Liver (tissue), 9 donors: ENCODE results near the gene TMEM94. TPM values are rescaled to one million over a fixed set of nuclear protein-coding genes. Genes with fewer than 3 reads are reported as not detected.

Experiments
- DNase-seq: peaks from one replicate; pipeline ENCODE4 v3.0.0-alpha.2; 2017; ENCODE audit warnings: low spot score
- H3K27ac ChIP-seq, 2 donors: one replicate each; pipeline ENCODE4 v1.7.0; 2013; ENCODE audit warnings: inconsistent platforms in 2 of 2, low read length in 2 of 2, control low read depth in 1 of 2, low read depth in 1 of 2, mild to moderate bottlenecking in 1 of 2
- H3K27me3 ChIP-seq, 4 donors: one replicate each; pipeline versions ENCODE4 v1.6.1 to v1.7.0; 2013; ENCODE audit warnings: low read length in 3 of 4, inconsistent platforms in 1 of 4, mild to moderate bottlenecking in 1 of 4, moderate library complexity in 1 of 4; ENCODE audit not compliant: control insufficient read depth in 4 of 4, insufficient read depth in 4 of 4
- H3K36me3 ChIP-seq, 4 donors: one replicate each; pipeline versions ENCODE4 v1.6.1 to v1.7.0; 2013; ENCODE audit warnings: low read length in 3 of 4, mild to moderate bottlenecking in 3 of 4, low read depth in 1 of 4, moderate library complexity in 1 of 4; ENCODE audit not compliant: control insufficient read depth in 4 of 4, insufficient read depth in 3 of 4
- H3K4me1 ChIP-seq, 4 donors: one replicate each; pipeline versions ENCODE4 v1.6.1 to v1.7.0; 2013; ENCODE audit warnings: low read length in 3 of 4, mild to moderate bottlenecking in 3 of 4, moderate library complexity in 1 of 4; ENCODE audit not compliant: control insufficient read depth in 4 of 4, insufficient read depth in 4 of 4
- H3K4me3 ChIP-seq, 3 donors: one replicate each; pipeline versions ENCODE4 v1.6.1 to v1.7.0; 2013; ENCODE audit warnings: low read length in 3 of 3, control low read depth in 1 of 3, low read depth in 1 of 3, mild to moderate bottlenecking in 1 of 3
- H3K9ac ChIP-seq, 2 donors: one replicate each; pipeline ENCODE4 v1.7.0; 2013; ENCODE audit warnings: low read length in 2 of 2, mild to moderate bottlenecking in 2 of 2, moderate library complexity in 2 of 2, control low read depth in 1 of 2, low read depth in 1 of 2
- H3K9me3 ChIP-seq, 4 donors: one replicate each; pipeline versions ENCODE4 v1.6.1 to v1.7.0; 2013; ENCODE audit warnings: low read length in 3 of 4; ENCODE audit not compliant: control insufficient read depth in 4 of 4
- ATF3 ChIP-seq: IDR thresholded peaks from 2 replicates; pipeline ENCODE4 v1.6.1; 2016; ENCODE audit warnings: antibody characterized with exemption
- CTCF ChIP-seq: fragments of 150-350 bp; IDR thresholded peaks from 2 replicates; pipeline ENCODE4 v1.5.1; 2017; ENCODE audit warnings: improper control_type of control experiment, low read depth, low read length; ENCODE audit not compliant: missing input control
- EGR1 ChIP-seq, 2 donors: IDR thresholded peaks; 2 replicates each; pipeline ENCODE4 v1.6.1; 2016 to 2018; ENCODE audit warnings: antibody characterized with exemption in 2 of 2, low read depth in 2 of 2
- FOXA1 ChIP-seq: IDR thresholded peaks from 2 replicates; pipeline ENCODE4 v1.6.1; 2016; ENCODE audit warnings: antibody characterized with exemption
- FOXA2 ChIP-seq: IDR thresholded peaks from 2 replicates; pipeline ENCODE4 v1.6.1; 2016; ENCODE audit warnings: antibody characterized with exemption
- GABPA ChIP-seq, 2 donors: IDR thresholded peaks in 1 of 2; conservative IDR thresholded peaks in 1 of 2; 2 replicates each; pipeline ENCODE4 v1.6.1; 2016; ENCODE audit warnings: antibody characterized with exemption in 2 of 2, mild to moderate bottlenecking in 1 of 2, moderate library complexity in 1 of 2
- HNF4A ChIP-seq, 2 donors: conservative IDR thresholded peaks; 2 replicates each; pipeline ENCODE4 v1.6.1; 2016; ENCODE audit warnings: antibody characterized with exemption in 2 of 2, mild to moderate bottlenecking in 2 of 2
- HNF4G ChIP-seq: IDR thresholded peaks from 2 replicates; pipeline ENCODE4 v1.6.1; 2016; ENCODE audit warnings: antibody characterized with exemption
- JUND ChIP-seq, 2 donors: IDR thresholded peaks; 2 replicates each; pipeline ENCODE4 v1.6.1; 2016; ENCODE audit warnings: antibody characterized with exemption in 2 of 2
- NR2F2 ChIP-seq: IDR thresholded peaks from 2 replicates; pipeline ENCODE4 v1.6.1; 2016; ENCODE audit warnings: antibody characterized with exemption
- RAD21 ChIP-seq, 2 donors: IDR thresholded peaks; 2 replicates each; pipeline ENCODE4 v1.6.1; 2016; ENCODE audit warnings: antibody characterized with exemption in 2 of 2, mild to moderate bottlenecking in 2 of 2
- REST ChIP-seq: IDR thresholded peaks from 2 replicates; pipeline ENCODE4 v1.6.1; 2016; ENCODE audit warnings: antibody characterized with exemption, mild to moderate bottlenecking
- RXRA ChIP-seq, 2 donors: IDR thresholded peaks; 2 replicates each; pipeline ENCODE4 v1.6.1; 2017 to 2018; ENCODE audit warnings: antibody characterized with exemption in 2 of 2, mild to moderate bottlenecking in 1 of 2
- SP1 ChIP-seq: IDR thresholded peaks from 2 replicates; pipeline ENCODE4 v1.6.1; 2018; ENCODE audit warnings: antibody characterized with exemption, mild to moderate bottlenecking
- TAF1 ChIP-seq: conservative IDR thresholded peaks from 2 replicates; pipeline ENCODE4 v1.6.1; 2016; ENCODE audit warnings: antibody characterized with exemption, mild to moderate bottlenecking
- YY1 ChIP-seq: IDR thresholded peaks from 2 replicates; pipeline ENCODE4 v1.6.1; 2016; ENCODE audit warnings: antibody characterized with exemption, mild to moderate bottlenecking
- ZBTB33 ChIP-seq: IDR thresholded peaks from 2 replicates; pipeline ENCODE4 v1.6.1; 2016; ENCODE audit warnings: antibody characterized with exemption
- WGBS: extraction: QIAGEN DNeasy Blood & Tissue Kit; methylation state at CpG from one replicate; pipeline ENCODE4 v1.1.7; 2013; 5-methylcytosine and 5-hydroxymethylcytosine counted together
- polyA plus RNA-seq, 2 donors: library from polyadenylated mRNA; stranded (reverse) in 1 of 2; unstranded in 1 of 2; fragments of 200-250 nt in 1 of 2; fragments of >200 nt in 1 of 2; fragmentation: Nextera tagmentation in 1 of 2; extraction: Ambion mirVana in 1 of 2; gene quantifications; one replicate each; pipeline versions ENCODE4 v1.2.1 to v1.2.3, GENCODE V29; 2013 to 2015
- total RNA-seq, 2 donors: library from RNA; depleted of rRNA; stranded (reverse); fragments of >200 nt; gene quantifications; one replicate each; pipeline ENCODE4 v1.2.3, GENCODE V29; 2014
- donor health status: healthy.
- donor health status: healthy.
- donor health status: healthy.
- donor health status: healthy.
- donor health status: healthy.

The TMEM94 gene
- total and polyA plus RNA-seq, 4 donors = 15.6 to 31.0 (median 20.1) TPM

- H3K27ac ChIP-seq = no peak overlapping the region
- 73% methylated on average over 5 of the region's 5 CpGs for WGBS
- H3K9me3 ChIP-seq = no peaks in the 10 kb centered on the region
- no peak for DNase-seq
- no peak overlapping the region for H3K9ac ChIP-seq
- H3K4me3 ChIP-seq = no peak overlapping the region
- TF ChIP-seq HNF4G (no peak), HNF4A (conservative IDR thresholded peaks at IDR 0.05) (no peak), GABPA (IDR thresholded peaks at IDR 0.05 in 1 of 2, conservative IDR thresholded peaks at IDR 0.05 in 1 of 2) (no peak), REST (no peak), ZBTB33 (no peak), EGR1 (IDR thresholded peaks at IDR 0.05; ENCODE audit: low read depth in 2 of 2) (no peak)
- no peaks in the 10 kb centered on the region for H3K36me3 ChIP-seq
- H3K4me1 ChIP-seq = no peaks in the 10 kb centered on the region
- H3K27me3 ChIP-seq = no peaks in the 10 kb centered on the region
Observed at GRCh38 chr17:75418531-75418930, 37.9 kb upstream of the TMEM94 start.

GRCh38 chr17:75428543-75429469 lies 27.6 kb upstream of the TMEM94 start:
- no peaks in the 10 kb centered on the region for H3K27me3 ChIP-seq
- H3K9ac ChIP-seq = no peak overlapping the region
- no peak for DNase-seq
- no peak overlapping the region for H3K4me3 ChIP-seq
- peaks cover 0 to 1% (median 0%) of the 10 kb centered on the region in 4 donors for H3K4me1 ChIP-seq
- WGBS = 79% methylated on average over 17 of the region's 17 CpGs
- H3K27ac ChIP-seq = no peak overlapping the region
- no peaks in the 10 kb centered on the region for H3K9me3 ChIP-seq
- no peaks in the 10 kb centered on the region for H3K36me3 ChIP-seq
- TF ChIP-seq TAF1 = no peak
- TF ChIP-seq FOXA2 = no peak
- TF ChIP-seq SP1 = no peak
- no peak for TF ChIP-seq HNF4G
- no peak for TF ChIP-seq RXRA (IDR thresholded peaks at IDR 0.05)
- no peak for TF ChIP-seq RAD21 (IDR thresholded peaks at IDR 0.05)
- no peak for TF ChIP-seq YY1
- no peak for TF ChIP-seq ZBTB33
- no peak for TF ChIP-seq NR2F2
- TF ChIP-seq HNF4A (conservative IDR thresholded peaks at IDR 0.05) = no peak
- TF ChIP-seq JUND (IDR thresholded peaks at IDR 0.05) = no peak
- TF ChIP-seq REST = no peak
- no peak for TF ChIP-seq ATF3
- TF ChIP-seq CTCF = no peak
- no peak for TF ChIP-seq GABPA (IDR thresholded peaks at IDR 0.05 in 1 of 2, conservative IDR thresholded peaks at IDR 0.05 in 1 of 2)
- no peak for TF ChIP-seq EGR1 (IDR thresholded peaks at IDR 0.05; ENCODE audit: low read depth in 2 of 2)
- no peak for TF ChIP-seq FOXA1
